ENCODE measurements around the gene CPTP.

CPTP gene

GRCh38 chr1:1370771-1371300 is 46.2 kb downstream of the CPTP start:
- no peak for DNase-seq

- peak in 1 of 2 experiments; percentile 34 for DNase-seq
Measured at GRCh38 chr1:1371364-1371745, 46.8 kb downstream of the CPTP start.

- peak; percentile 62 to 79 for DNase-seq
Measured at GRCh38 chr1:1371746-1372711, 47.4 kb downstream of the CPTP start.

- no peak for DNase-seq
Measured at GRCh38 chr1:1373051-1373814, 48.6 kb downstream of the CPTP start.

DNA sequence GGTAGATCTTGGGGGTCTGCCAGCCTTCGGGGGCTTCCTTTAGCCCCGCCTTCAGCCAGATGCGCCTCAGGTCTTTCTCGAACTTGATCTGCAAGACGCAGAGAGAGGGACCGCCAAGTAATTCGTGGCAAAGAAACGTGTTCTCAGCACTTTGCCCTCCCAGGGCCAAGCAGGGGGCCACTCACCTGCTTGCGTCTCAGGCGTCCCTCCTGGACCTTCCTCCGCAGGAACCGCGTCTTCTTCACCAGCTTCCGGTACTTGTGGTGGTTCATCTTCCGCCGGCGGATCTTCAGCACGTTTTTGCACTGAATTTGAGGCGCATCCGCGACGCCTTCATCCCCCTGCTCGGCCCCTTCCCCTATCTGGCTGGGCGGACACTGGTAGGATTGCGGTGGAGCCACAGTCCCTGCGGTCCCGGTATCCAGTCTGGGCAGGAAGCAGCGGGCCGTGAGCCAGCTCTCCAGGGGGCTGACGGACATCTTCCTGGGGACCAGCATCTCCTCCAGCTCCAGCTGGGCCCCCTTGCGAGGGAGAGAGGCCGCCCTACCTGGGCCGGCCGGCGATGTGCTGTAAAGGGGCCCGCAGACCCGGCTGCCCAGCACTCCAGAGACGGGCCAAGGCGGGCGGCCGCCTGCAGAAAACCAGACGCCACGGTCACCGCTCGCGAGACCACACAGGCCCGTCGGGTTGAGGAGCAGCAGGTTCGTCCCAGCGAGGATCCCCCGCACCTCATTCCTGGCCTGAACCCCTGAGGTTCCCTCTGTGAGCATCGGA is 49.4 kb downstream of the CPTP start:
- DNase-seq: no peak

DNA sequence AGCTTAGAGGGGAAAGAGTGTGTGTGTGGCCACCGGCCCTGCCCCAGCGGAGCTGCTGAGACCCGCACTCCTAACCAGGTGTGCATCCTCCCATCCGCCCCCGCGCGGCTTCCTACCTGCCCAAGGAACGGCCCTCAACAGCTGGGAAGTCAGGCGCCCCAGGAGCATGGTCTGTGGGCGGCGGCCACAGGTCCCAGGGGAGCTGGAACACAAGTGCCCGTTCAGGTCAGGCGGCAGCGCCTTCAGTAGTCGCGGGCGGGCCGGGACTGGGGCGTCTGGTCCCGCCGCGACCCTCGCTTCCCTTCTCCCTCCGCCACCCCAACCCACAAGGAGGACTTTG is 50.0 kb downstream of the CPTP start:
- DNase-seq: no peak

- DNase-seq: peak; percentile 87 to 95
Measured at GRCh38 chr1:1374929-1375662, 50.5 kb downstream of the CPTP start, which contains the start of gene AURKAIP1. Gene AURKAIP1 (minus strand): TSS chr1:1375207. CDS start chr1:1374756, 451 bp downstream.

GRCh38 chr1:1376551-1377226 is 52.1 kb downstream of the CPTP start:
- DNase-seq: no peak

GRCh38 chr1:1377540-1378205 is 53.1 kb downstream of the CPTP start:
- no peak for DNase-seq
